Fibroblast of skin of abdomen (primary cell): ENCODE data around the gene HSBP1L1. TPM values are rescaled to one million over a fixed set of nuclear protein-coding genes. Genes with fewer than 3 reads are reported as not detected.

Source experiments
- DNase-seq: peaks from one replicate; pipeline ENCODE4 v3.0.0-alpha.2; 2013
- polyA plus RNA-seq, 2 experiments: library from polyadenylated mRNA; unstranded; fragments of 120-200 nt; gene quantifications; one replicate each; pipeline ENCODE4 v1.2.1, GENCODE V29; 2013; ENCODE audit not compliant: insufficient read length in 2 of 2

HSBP1L1 gene
- polyA plus RNA-seq (2013, experiment 1 of 2; ENCODE audit: insufficient read length): 6.7 TPM
- polyA plus RNA-seq (2013, experiment 2 of 2; ENCODE audit: insufficient read length): 7.8 TPM

DNA sequence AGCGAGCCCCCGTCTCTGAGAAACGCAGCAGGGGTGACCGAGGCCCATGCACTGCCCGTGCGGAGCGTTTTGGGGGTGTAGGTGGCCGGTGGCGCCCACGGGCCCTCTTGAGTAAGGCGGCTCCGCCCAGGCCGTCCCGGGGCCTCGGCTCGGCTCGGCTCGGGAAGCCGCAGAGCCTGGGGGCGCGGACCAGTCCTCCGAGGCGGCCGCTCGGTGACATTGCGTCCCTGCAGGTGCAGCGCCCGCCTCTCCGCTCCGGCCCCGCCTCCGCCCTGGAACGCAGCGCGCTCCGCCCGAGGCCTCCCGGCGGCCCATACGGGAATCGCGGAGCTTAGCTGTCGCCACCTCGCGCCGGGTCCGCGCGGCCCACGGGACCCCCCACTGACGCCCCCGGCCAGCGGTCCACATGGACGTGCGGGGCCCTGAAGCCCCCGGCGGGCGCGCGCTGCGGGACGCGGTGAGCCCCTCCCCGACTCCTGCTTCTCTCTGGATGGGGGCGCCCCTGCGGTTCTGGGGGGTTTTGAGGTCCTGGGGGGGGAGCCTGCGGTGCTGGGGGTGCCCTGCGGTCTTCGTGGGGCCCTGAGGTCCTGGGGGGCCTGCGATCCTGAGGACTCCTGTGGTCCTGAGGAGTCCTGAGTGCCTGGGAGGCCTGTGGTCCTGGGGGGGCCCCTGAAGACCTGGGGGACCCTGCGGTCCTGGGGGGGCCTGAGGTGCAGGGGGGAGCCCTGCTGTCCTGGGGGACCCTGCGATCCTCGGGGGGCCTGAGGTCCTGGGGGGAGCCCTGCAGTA, at the start of gene HSBP1L1:
HSBP1L1 (plus strand) TSS at position 314 of the 789 bp plus-strand sequence; CDS start at position 407, 93 bp downstream.
- DNase-seq: no peak

DNA sequence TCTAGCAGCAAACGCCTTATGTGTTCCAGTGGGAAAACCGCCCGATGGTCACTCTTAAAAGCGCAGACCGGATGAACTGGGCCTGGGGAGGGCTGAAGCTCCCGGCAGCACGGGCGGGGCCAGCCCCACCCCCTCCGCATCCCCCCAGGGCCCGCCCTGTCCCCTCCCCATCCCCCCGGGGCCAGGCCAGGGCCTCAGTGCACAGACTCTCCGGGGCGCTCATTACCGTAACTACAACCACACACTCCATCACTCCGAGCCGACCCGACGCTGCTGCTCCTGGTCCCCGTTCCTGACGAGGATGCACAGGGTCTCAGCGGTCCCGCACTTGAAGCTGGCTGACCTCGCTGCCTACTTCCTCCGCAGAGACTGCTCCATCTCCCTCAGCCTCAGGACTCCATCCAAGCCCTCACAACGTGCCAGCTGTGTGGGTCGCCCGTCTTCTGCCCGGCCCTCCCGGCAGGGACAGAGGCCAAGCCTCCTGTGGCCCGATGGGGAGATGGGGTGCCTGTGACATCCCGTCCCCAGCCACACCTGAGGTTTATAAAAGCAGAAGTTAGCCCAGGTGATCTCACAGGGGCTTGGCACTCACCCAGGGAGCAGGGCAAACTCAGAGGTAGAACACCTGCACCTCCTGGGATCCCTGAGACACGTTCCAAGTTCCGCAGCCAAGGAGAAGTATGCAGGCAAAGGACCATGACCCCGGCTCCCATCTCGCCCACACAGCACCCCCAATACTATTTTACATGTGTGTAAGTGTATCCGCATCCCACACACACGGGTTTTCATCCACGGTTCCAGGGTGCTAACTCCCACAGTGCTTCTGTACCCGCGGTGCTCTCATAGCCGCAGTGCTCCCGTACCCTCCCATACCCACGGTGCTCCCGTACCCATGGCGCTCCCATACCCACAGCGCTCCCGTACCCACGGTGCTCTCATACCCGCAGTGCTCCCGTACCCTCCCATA, 49.0 kb upstream of the HSBP1L1 start:
- DNase-seq: no peak

DNA sequence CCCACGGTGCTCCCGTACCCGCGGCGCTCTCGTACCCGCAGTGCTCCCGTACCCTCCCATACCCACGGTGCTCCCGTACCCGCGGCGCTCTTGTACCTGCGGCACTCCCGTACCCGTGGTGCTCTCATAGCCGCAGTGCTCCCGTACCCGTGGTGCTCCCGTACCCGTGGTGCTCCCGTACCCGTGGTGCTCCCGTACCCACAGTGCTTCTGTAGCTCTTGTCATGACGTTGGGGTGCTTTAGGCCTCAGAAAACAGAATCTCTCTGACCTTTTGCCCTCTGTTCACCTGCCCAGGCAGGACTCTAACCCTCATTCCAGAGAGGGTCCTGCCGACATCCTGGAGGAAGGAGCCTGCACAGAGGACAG, 48.3 kb upstream of the HSBP1L1 start:
- DNase-seq: no peak

DNA sequence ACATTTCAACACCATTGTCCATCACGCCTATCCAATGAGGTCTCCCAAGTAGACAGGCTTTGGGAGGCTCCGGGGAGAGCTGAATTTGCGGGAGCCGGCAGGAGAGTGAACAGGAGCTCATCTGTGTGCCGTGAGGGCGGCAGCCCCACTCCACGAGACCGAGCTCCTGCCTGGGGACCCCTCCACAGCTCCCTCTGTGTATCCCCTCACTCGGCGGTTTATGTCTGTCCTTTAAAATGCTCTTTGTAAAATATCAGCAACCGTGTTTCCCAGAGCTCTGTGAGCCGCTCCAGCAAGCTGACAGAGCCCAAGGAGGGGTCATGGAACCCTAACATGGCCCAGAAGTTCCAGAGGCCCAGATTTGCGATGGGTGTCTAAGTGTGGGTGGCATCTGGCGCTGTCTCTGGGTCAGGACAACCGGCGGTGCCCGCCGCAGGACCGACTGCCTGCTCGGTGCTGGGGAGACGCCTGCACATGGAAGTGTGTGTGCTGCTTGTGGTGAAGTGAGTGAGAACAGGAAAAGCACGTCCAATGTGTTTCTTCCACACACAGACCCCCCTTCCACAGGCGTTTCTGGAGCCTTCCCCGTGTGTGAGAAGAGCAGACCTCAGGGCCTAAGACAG, 47.8 kb upstream of the HSBP1L1 start:
- DNase-seq: no peak

DNA sequence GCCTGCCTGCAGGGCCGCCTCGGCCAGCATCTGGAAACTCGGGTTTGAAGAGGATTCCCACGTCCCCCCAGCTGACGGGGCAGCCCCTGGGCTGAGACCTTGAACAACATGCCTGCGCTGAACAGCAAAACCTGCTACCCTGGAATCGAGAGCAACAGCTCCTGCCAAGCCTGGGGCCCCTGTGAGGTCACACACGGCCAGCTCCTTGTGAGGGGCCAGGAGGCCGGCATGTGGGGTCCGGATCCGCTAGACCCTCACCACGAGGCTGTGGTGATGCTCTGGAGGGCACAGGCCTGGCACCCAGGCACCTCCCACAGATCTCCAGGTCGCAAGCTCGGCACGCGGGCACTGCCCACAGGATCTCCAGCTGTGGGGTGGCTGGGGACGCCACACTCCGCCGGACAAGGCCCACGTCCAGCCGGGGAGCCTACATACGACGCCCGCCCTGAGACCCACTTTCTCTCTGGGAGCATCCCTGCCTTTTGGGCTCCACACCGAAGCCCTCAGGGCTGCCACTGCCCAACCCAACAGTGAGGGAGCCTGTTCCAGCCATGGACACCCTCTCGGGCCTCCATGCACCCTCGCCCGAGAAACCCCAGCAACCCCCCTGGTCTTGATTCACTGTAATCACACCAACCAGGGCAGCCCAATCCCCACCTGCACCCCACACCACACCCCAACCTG, 47.1 kb upstream of the HSBP1L1 start:
- no peak for DNase-seq

DNA sequence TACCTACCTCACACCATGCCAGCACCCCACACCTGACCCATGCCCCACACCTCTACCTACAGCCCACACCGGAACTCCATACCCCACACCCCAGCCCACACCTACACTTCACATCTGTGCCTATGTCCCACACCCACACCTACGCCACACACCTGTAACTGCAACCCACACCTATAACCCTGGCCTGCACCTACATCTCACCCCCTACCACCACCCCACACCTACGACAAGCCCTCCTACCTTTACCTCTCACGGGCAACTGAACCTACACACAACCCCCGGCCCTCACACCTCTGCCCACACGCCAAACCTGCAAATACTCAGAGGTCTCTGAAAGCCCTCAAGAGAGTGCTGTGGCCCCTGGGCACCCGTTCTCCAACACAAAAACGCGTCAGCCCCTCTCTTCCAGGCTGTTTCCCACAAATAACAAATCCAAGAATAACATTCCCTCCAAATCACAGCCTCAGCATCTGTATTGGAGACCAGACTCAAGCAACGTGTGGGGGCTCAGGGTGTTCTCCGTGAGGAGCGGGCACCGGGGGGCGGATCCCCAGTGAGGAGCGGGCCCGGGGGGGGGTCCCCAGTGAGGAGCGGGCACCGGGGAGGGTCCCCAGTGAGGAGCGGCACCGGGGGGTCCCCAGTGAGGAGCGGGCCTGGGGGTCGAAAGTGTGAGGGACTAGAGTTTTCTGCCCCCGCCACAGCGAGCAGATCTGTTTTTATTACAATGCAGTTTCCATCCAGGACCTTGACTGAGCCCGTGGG, 46.4 kb upstream of the HSBP1L1 start:
- no peak for DNase-seq

DNA sequence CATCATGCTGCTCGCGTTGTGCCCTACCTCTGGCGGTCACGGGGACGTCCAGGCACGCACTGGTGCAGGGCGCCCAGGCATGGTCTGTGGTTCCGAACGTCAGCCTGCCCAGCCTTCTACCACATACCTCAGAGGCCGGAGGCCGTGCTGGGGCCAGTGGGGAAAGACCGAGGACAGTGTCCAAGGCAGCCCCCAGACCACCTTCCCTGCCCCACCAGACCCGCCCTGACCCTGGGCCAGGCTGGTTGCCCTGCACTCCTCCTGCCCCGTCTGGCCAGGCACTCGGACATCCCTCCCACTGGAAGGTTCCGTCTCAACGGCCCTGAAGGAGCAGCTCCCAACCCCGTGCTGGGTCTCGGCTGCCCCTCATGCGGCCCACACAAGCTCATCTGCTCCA, 45.8 kb upstream of the HSBP1L1 start:
- no peak for DNase-seq

DNA sequence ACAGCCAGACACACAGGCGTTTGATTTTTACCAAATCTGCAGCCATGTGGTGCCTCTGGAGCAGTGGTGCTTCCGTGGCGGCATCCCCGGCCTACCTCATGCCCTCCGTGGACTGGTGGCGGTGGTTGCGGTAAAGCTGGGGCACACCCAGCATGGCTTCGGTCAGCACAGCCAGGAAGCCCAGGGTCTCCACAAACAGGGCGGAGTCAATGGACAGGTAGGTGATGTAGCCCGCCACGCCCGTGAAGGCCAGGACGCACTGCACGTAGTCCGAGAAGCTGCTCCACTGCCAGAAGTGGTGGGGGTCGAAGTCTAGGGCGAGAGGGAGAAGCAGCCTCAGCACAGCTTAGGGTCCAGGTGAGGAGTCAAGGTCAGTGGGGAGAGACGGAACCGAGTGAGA, 45.4 kb upstream of the HSBP1L1 start:
- DNase-seq: no peak

DNA sequence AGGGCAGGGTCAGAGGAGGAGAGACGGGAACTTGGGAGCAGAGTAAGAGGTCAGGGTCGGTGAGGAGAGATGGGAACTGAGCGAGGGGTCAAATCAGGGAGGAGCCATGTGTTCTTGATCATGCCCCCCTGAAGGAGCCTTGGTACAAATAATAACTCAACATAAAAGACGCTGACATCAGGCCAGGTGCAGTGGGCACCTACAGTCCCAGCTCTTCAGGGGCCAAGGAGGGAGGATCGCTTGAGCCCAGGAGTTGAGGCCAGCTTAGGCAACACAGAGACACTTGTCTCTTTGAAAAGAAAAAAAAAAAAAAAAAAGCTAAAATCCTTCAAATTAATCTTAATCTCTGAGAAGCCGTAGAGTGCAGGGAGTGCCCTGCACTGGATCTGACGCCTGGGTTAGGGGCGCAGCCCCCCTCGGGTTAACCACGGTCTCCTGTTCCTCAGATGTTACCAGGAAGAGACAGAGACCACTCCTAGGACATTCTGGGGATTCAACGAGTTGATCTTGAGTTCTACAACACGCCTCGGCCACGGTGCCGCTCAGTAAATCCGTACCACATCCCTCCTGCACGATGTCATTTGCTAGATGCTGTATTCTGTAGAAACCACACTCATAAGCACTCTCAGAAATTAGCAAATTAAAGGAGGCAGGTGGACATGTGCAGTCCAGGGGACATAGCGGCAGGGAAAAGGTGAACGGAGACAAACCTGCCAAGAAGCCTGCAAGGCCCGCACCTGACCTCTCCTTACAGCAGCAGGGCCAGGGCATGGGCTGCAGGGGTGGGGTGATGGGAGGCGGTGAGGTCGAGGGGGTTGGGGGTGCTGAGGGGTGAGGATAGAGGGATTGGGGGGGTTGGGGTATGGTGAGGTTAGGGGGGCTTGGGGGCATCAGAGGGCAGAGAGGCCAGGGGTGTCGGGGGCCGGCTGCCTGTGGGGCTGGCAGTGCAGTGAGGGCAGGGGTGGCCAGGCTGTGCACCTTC, 42.2 kb upstream of the HSBP1L1 start:
- no peak for DNase-seq

DNA sequence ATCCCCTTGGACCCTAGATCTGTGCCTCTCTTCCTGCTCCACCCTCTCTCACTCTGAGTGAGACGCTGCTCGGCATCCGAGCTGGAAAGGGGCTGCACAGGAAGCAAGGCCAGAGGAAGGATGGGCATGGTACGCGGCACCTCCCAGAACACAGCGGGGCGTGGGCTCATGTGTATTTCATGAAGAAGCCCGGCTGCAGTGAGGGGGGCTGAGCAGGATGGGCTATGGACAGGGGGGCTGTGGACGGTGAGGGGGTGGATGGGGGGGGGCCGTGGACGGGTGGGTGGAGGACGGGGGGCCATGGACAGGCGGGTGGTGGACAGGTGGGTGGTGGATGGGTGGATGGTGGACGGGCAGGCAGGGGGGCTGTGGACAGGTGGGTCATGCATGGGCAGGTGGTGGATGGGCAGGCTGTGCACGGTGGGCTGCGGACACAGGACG, 41.5 kb upstream of the HSBP1L1 start:
- no peak for DNase-seq

DNA sequence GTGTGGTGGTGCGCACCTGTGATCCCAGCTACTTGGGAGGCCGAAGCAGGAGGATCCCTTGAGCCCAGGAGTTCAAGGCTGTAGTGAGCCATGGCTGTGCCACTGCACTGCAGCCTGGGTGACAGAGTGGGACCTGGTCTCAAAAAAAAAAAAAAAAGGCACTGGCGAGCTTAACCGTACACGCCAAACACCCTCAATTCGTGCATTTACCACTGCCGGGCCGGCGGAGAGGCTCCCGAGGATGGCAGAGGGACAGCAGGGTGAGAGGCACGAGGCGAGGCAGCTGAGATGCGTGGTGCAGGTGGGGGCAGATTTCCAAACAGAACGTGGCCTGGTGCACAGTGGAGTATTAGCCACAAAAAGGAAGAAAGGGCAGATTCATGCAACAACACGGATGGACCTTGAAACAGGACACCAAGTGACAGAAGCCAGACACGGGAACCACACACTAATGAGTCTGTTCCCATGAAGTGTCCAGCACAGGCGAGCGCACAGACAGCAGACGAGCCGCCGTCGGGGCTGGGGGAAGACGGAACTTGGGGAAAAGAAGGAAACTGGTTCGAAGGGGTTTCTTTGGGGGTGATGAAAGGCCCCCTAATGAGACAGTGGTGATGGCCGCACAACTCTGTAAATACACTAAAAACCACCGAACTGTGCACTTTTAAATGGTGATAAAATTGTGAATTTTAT, 40.4 kb upstream of the HSBP1L1 start:
- no peak for DNase-seq

DNA sequence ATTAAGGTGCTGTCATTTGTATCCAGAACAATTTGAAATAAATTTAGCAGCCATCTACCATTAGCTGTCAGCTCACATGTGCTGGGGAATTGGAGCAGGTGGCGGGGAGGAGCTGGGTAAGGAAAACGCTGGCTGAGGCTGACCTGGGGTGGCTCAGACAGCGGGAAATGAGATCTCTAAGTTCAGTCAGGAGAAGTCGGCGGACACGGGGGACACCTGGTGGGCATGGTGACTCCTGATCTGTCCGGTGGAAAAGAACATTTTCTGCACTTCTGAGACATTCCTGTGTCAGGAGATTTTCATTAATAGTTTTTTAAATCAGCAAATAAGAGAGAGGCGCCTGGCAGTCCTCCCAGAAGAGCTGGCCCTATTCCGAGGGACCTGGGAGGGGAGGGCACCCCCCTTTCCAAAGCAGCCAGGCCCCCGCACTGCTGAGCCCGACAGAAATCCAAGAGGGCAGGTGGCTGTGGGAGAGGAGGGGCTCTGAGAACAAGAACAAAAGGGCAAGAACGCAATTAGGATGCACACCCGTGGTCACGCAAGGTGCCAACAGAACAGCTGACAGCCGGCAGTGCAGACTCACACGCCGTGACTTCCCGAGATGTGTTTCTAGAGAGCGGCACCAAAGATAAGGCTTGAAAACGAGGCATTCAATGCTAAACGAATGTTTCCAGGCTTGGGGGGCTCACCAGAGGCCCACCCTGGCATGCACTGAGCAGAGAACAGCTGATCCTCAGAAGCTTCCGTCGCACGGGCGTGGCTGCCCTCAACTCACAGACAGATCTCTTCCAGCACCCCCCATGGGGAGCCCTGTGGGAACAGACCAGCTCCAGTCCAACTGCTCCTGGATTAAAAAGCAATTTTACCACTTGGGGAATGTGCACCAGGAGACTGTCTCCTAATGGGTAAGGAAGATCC, 39.4 kb upstream of the HSBP1L1 start:
- no peak for DNase-seq

DNA sequence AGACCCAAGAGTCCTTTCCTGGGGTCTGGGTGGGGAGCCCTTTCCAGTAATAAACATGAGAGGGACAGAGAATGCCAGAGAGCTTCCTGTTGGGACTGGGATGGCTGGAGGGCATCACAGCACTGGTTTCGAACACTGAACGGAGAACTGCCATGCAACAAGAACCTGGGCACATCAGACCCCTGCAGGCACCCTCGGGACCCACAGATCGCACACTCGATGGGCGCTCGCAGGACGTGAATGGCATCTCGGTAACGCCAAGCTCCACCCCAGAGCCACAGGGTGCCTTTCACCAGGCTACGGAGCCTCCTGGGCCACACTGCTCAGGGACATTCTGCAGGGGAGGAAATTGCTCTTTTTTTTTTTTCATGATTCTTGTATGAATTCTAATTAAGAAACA, 38.1 kb upstream of the HSBP1L1 start:
- DNase-seq: no peak

DNA sequence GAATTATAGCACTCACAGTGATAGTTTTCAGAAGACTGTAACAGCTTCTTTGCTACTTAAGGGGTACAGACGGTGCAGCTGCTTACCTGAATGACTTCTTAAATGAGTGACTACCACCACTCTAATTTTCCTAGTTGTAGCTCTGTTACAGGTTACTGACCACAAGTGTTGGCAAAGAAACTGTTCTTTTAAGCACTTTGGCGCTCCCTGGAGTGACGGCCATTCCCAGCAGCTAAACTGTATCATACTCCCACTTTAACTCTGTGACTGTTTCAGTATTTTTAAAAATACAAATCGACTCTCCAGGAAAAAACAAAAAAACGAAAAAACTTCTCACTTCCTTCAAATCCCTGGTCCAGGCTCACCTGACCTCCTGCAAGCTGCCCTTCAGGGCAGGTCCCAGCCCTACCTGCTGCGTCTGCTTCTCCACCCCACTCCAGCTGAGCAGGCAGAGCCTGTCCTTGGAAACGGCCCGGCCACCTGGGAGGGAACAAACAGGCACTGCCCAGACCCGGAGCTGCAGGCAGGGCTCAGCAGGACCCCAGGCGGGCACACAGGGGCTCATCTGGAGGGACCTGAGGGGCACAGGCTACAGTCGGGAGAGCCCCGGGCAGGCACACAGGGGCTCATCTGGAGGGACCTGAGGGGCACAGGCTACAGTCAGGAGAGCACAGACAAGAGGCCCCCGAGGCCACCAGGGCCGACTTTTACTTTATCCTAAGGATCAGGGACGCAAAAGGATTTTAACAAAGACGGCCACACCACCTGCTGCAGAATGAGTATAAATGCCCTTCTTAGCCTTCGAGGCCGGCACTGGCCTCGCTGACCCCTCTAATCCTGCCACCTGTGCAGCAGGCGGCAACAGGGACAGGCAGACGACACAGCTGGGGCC, 37.5 kb upstream of the HSBP1L1 start:
- no peak for DNase-seq

DNA sequence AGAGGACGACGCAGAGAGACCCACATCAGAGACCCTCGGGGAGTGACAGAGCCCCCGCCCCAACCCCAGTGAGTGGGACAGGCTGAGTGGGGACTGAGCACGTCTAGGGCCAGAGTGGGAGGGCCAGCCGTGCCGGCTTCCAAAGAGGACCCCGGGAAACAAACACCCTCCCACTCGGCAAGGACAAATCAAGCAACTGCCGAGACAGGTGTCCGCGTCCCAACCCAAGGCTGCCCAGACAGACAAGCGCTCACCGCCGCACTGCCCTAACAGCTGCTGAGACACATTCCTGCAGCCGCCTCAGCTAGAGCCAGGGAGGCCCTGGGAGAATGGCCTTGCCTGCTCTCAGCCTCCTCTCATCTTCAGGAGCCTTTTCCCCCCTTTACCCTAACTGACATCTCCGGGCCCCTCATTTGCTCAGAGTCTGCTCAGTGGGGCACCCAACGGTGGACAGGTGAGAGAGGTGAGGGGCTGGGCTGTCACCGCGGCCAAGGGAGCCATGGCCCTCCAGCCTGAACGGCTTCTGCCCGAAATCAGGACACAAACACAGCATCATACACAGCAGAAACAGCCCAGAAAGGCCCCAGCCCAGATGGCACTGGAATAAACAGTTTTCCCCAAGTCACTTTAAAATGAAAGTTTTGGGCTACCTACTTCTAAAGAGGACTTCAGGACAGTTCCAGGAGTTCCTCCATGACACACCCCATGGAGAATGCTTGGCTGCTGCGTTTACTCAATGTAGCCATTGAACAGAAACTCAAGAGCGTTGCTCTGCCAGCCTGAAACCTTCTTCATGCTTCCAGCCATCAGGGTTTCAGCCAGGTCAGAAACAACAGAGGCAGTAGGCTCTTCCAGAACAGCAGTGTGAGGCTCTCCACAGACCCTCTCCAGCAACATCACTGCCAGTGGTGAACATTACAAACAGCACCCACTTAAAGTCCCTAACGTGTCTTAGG, 36.6 kb upstream of the HSBP1L1 start:
- DNase-seq: no peak

DNA sequence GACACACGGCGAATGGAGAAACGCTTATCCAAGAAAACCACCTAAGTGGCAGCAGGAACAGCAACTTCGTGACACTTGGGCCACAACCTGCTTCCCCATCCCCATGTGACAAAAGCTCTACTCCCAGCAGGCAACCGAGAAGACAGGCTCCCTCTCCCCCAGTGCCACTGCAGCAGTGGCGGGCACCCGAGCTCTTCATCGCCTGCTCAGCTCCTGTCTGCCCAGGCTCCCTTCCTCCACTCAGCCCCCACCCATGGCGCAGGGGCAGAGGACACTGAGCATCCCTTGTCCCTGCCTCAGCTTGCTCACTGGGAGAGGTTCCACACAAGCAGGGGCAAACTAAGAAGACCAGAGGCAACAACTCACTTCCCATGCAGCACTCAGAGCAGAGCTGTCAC, 35.9 kb upstream of the HSBP1L1 start:
- DNase-seq: no peak
